Stimulated activated CD8-positive, alpha-beta memory T cell treated with anti-CD3 and anti-CD28 coated beads, Interleukin-4, amount 100 ng/mL, for 24 hours (primary cell): ENCODE results near the gene KRTAP10-10.
"Not testable (repeated sequence)": the region's sequence is repeated elsewhere in the genome, so short reads cannot be mapped to it uniquely, and the experiment has no call there.

Experiments
- DNase-seq: peaks from one replicate; pipeline ENCODE4 v3.0.0-alpha.2; 2020; ENCODE audit warnings: low read depth

KRTAP10-10 gene

DNA sequence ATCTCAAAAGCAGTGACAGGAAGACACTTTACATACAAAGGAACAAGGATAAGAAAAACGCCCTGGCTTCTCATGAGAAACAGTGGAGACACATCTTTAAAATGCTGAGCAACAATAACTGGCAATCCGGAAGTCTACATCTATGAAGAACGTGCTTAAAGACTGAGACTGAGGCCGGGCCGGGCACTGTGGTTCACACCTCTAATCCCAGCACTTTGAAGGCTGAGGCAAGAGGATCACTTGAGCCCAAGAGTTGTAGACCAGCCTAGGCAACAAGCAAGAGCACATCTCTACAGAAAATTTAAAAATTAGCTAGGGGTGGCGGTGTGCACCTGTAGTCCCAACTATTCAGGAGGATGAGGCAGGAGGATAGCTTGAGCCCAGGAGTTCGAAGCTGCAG, 46.9 kb downstream of the KRTAP10-10 start:
- DNase-seq, result no peak

DNA sequence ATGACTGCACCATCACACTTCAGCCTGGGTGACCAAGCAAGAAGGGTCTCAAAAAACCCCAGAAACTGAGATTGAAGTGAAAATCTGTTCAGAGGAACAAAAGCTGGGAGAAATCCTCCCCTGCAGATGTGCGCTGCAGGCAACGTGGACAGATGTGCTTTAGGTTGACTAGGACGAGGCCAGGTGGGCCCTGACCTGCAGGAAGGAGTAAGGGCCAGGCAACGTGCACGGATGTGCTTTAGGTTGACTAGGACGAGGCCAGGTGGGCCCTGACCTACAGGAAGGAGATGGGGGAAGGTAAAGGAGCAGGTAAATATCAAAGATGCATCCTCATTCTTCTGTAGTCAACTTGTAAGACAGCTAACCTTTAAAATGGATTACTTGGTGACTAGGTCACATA, 47.3 kb downstream of the KRTAP10-10 start:
- DNase-seq, result no peak

DNA sequence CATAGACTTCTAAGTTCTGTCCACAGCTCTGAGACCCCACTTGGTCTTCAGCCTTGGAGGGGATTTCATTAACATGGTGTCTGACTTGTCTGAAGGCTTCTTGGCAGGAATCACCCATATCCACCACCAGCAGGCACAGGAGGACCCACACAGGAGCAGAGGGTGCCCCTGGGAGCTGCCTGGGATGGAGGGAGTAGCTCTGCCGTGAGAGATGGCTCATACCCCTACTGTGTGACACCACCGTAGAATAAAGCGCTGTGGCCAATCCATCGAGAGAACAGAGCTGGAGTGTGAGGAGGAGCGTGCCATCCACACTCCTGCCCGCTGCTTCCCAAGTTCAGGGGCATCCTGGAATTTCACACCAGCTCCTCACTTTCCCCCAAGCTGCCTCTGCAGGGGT, 47.9 kb downstream of the KRTAP10-10 start:
- not testable (repeated sequence) for DNase-seq

DNA sequence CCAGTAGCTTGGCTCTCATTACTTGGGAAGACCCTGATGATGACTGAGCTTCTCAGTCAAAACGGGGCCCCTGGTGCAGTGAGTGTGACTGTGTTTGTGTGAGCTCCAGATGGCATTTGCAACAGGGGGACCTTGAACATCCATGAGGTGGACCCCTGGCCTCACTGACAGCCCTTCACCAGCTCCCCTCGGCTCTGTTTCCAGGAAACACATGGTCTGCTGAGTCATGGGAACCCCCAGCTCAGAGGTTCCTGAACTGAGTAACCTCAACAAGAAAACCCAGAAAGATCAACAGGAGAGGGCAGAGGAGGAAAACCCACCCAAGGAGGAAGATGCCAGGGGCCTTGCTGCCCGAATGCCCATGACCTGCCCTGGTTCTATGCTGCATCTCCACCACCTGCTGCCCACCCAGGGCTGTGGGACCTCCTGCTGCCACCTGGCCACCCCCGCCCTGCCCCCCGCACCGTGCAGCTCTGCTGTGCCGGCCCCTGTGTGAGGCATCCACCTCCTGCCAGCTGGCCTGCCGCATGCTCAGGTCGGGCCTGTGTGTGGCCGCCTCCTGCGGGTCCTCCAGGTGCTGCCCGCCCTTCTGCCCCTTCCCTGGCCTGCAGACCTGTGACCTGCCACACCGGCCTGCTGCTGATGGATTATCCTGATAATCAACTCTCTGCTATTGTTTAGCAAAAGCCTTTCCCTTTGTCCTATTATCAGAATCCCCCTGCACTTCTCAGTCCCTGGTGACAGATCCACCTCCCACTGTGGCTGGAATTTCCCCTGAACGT, 49.0 kb downstream of the KRTAP10-10 start:
- no peak for DNase-seq

DNA sequence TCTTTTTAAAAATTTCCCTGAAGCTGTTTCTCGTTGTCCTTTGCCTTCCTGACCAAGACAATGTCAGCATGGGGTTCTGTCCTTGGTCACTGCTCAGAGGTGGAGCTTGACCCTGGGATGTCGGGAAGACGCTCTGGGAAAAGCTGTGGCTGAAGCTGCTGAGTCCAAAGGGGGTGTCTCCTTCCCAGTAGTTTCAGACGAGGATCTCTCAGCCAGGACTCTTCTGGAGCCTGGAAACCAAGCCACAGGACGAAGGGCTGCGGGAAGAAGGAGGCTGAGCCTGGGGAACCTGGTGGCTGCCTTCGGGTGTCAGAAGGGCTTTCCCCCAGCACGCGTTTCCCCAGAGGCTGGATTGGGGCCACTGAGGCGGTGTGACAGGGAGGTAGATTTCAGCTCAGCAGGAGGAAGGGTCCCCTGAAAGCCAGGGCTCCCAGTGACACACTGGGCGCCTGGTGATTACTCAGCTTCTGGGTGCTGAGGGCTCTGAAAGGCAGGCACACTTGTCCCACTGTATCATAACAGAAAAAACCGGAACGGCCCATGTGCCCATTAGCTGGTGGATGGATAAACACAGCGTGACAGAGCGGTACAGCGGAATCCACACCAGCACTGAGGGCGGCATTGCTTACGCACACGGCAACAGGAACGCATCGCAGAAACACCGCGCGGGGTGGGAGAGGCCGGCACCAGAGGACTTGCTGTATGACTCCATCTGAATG, 49.8 kb downstream of the KRTAP10-10 start:
- no peak for DNase-seq

DNA sequence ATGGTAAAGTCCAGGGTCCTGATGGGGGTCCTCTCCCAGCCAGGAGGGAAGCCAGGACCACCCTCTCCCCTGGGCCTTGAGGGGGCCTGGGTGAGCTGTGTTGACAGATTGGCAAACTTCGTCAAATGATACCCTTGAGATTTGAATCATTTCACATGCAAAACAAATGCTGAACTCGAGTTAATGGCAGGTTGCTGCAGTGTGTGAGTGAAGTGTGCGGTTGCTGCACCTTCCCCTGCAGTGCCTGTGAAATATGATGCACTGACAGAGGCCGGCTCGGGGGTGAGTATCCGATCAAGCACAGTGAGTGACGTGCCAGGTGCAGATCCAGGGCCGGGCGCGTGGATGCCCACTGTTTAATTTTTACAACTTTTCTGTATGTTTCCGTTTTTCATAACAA, 50.5 kb downstream of the KRTAP10-10 start:
- DNase-seq, result no peak
